IMR-90 (cell line): ENCODE measurements around the gene SCGB1C2. TPM values are rescaled to one million over a fixed set of nuclear protein-coding genes. Genes with fewer than 3 reads are reported as not detected.

ENCODE experiments used
- ATAC-seq: fragments of 200-7000 bp; cut with Tn5 transposase; 2 replicates; pipeline ENCODE4 v1.9.1; 2020; ENCODE audit warnings: low read depth, mild to moderate bottlenecking, moderate library complexity
- BruUV-seq: library from RNA; stranded (reverse); fragments of 400-500 nt; replicated peaks from 2 replicates; lab custom pipeline; 2021; lab: Mats Ljungman, UMichigan
- CTCF ChIA-PET: fragments of 300-600 bp; formaldehyde crosslinking; extraction: SDS; loops from one replicate; lab custom pipeline; 2021; ENCODE audit warnings: antibody characterized with exemption; lab: Yijun Ruan, JAX
- POLR2A ChIA-PET: fragments of 300-600 bp; sonication (Branson Sonifier 250); formaldehyde crosslinking; loops from one replicate; lab custom pipeline; 2022; ENCODE audit warnings: antibody characterized with exemption; ENCODE audit not compliant: unreplicated experiment; lab: Charles Lee
- DNase-seq: peaks from one replicate; pipeline ENCODE4 v3.0.0; 2013
- H2AFZ ChIP-seq: replicated peaks from 2 replicates; pipeline ENCODE3; 2013; ENCODE audit warnings: low read length, mild to moderate bottlenecking; ENCODE audit not compliant: poor library complexity
- H2AK5ac ChIP-seq: 2 replicates; pipeline ENCODE4 v1.6.1; 2013; ENCODE audit warnings: low read depth, low read length, inconsistent platforms
- H2AK9ac ChIP-seq: replicated peaks from 2 replicates; pipeline ENCODE3; 2013; ENCODE audit warnings: mild to moderate bottlenecking, low read depth, low read length, moderate library complexity; ENCODE audit not compliant: poor library complexity
- H2BK120ac ChIP-seq: 2 replicates; pipeline ENCODE4 v1.6.1; 2013; ENCODE audit warnings: low read depth, low read length, inconsistent platforms
- H2BK15ac ChIP-seq: 3 replicates; pipeline ENCODE4 v1.6.1; 2013; ENCODE audit warnings: low read depth, low read length, inconsistent platforms
- H2BK20ac ChIP-seq: 2 replicates; pipeline ENCODE4 v1.6.1; 2013; ENCODE audit warnings: low read depth, mild to moderate bottlenecking, inconsistent platforms, low read length, moderate library complexity
- H2BK5ac ChIP-seq: 2 replicates; pipeline ENCODE4 v1.6.1; 2013; ENCODE audit warnings: mild to moderate bottlenecking, low read depth, low read length, inconsistent platforms; ENCODE audit not compliant: poor library complexity, severe bottlenecking
- H3K14ac ChIP-seq: replicated peaks from 2 replicates; pipeline ENCODE4 v1.6.1; 2013; ENCODE audit warnings: low read depth, low read length, inconsistent platforms
- H3K18ac ChIP-seq: 2 replicates; pipeline ENCODE4 v1.6.1; 2013; ENCODE audit warnings: low read depth, low read length, control low read depth
- H3K23ac ChIP-seq: 2 replicates; pipeline ENCODE4 v1.6.1; 2013; ENCODE audit warnings: low read depth, low read length, inconsistent platforms
- H3K27ac ChIP-seq: 2 replicates; pipeline ENCODE4 v1.5.1; 2013; ENCODE audit warnings: mild to moderate bottlenecking, control low read depth, low read length; ENCODE audit not compliant: insufficient read depth
- H3K27me3 ChIP-seq: 2 replicates; pipeline ENCODE4 v1.6.1; 2013; ENCODE audit warnings: low read length; ENCODE audit not compliant: control insufficient read depth, insufficient read depth
- H3K36me3 ChIP-seq: 2 replicates; pipeline ENCODE4 v1.6.1; 2013; ENCODE audit warnings: low read length, mixed read lengths; ENCODE audit not compliant: control insufficient read depth, insufficient read depth
- H3K4ac ChIP-seq: 2 replicates; pipeline ENCODE4 v1.6.1; 2013; ENCODE audit warnings: low read depth, low read length, inconsistent platforms
- H3K4me1 ChIP-seq: 2 replicates; pipeline ENCODE4 v1.6.1; 2013; ENCODE audit warnings: low read length, mixed read lengths; ENCODE audit not compliant: control insufficient read depth, insufficient read depth
- H3K4me2 ChIP-seq: 2 replicates; pipeline ENCODE4 v1.6.1; 2013; ENCODE audit warnings: low read depth, mild to moderate bottlenecking, control low read depth, low read length, moderate library complexity
- H3K4me3 ChIP-seq: 2 replicates; pipeline ENCODE4 v1.5.1; 2013; ENCODE audit warnings: low read depth, mild to moderate bottlenecking, control low read depth, low read length, moderate library complexity; ENCODE audit not compliant: insufficient read depth
- H3K56ac ChIP-seq: 2 replicates; pipeline ENCODE4 v1.6.1; 2013; ENCODE audit warnings: low read length, inconsistent platforms; ENCODE audit not compliant: insufficient read depth; ENCODE audit errors: extremely low read depth
- H3K79me1 ChIP-seq, 2 experiments: 2 replicates each; pipeline ENCODE4 v1.6.1; 2013; ENCODE audit warnings: low read length in 2 of 2, inconsistent platforms in 1 of 2, low read depth in 1 of 2
- H3K9ac ChIP-seq: 2 replicates; pipeline ENCODE4 v1.6.1; 2013; ENCODE audit warnings: low read depth, low read length, control low read depth
- H3K9me1 ChIP-seq: 2 replicates; pipeline ENCODE4 v1.6.1; 2013; ENCODE audit warnings: low read length, inconsistent platforms; ENCODE audit not compliant: insufficient read depth
- H3K9me3 ChIP-seq: 2 replicates; pipeline ENCODE4 v1.6.1; 2013; ENCODE audit warnings: low read length; ENCODE audit not compliant: control insufficient read depth, insufficient read depth
- H4K20me1 ChIP-seq: 2 replicates; pipeline ENCODE4 v1.6.1; 2013; ENCODE audit warnings: low read length, inconsistent platforms; ENCODE audit not compliant: insufficient read depth
- H4K5ac ChIP-seq: 2 replicates; pipeline ENCODE4 v1.6.1; 2013; ENCODE audit warnings: mild to moderate bottlenecking, low read depth, low read length, control low read depth
- H4K8ac ChIP-seq, 2 experiments: 2 replicates each; pipeline ENCODE4 v1.6.1; 2013; ENCODE audit warnings: low read depth in 2 of 2, low read length in 2 of 2, control low read depth in 1 of 2, inconsistent platforms in 1 of 2
- H4K91ac ChIP-seq: 2 replicates; pipeline ENCODE4 v1.6.1; 2013; ENCODE audit warnings: low read depth, low read length, inconsistent platforms; ENCODE audit not compliant: insufficient read depth
- BHLHE40 ChIP-seq: fragments of 150-350 bp; IDR thresholded peaks from 2 replicates; pipeline ENCODE4 v1.6.1; 2016; ENCODE audit warnings: mild to moderate bottlenecking, low read depth, low read length
- MAZ ChIP-seq: IDR thresholded peaks from 2 replicates; pipeline ENCODE4 v1.6.1; 2012; ENCODE audit warnings: low read depth, mild to moderate bottlenecking, low read length, improper control_type of control experiment, moderate library complexity, borderline replicate concordance
- NFE2L2 ChIP-seq: fragments of 150-350 bp; IDR thresholded peaks from 2 replicates; pipeline ENCODE4 v1.6.1; 2016; ENCODE audit warnings: low read depth, mild to moderate bottlenecking, low read length
- POLR2A ChIP-seq: IDR thresholded peaks from 2 replicates; pipeline ENCODE4 v1.6.1; 2012; ENCODE audit warnings: mild to moderate bottlenecking, low read depth, low read length
- RAD21 ChIP-seq: IDR thresholded peaks from 2 replicates; pipeline ENCODE4 v1.6.1; 2012; ENCODE audit warnings: low read length, improper control_type of control experiment
- WGBS, 2 experiments: methylation state at CpG; one replicate each; pipeline versions ENCODE4 v1.1.5 to v1.1.7; 2013; ENCODE audit warnings: missing lambda C conversion rate in 2 of 2; ENCODE audit not compliant: insufficient read length in 1 of 2; ENCODE audit errors: extremely low coverage in 2 of 2; 5-methylcytosine and 5-hydroxymethylcytosine counted together
- dilution Hi-C: fragments of 300-500 bp; cut with HindIII; formaldehyde crosslinking; loops from one replicate; pipeline ENCODE4 v1.14.3; 2018; ENCODE audit warnings: low sequenced_read_pairs; ENCODE audit not compliant: unreplicated experiment
- in situ Hi-C: fragments of 300-500 bp; cut with MboI; formaldehyde crosslinking; loops from 3 replicates; pipeline ENCODE4 v1.14.3; 2019; ENCODE audit warnings: low sequenced_read_pairs, inconsistent platforms, mixed read lengths
- intact Hi-C: fragments of 100-400 bp; cut with micrococcal nuclease; formaldehyde crosslinking; loops from 2 replicates; pipeline ENCODE4 v1.10.0; 2022
- polyA plus RNA-seq, 3 experiments: library from polyadenylated mRNA; depleted of rRNA; stranded (reverse); fragments of >200 nt; gene quantifications; 2 replicates each; pipeline ENCODE4 v1.2.3, GENCODE V29; 2012; ENCODE audit warnings: low replicate concordance in 1 of 3
- total RNA-seq: library from RNA; depleted of rRNA; stranded (reverse); fragments of >200 nt; gene quantifications from 2 replicates; pipeline ENCODE4 v1.2.3, GENCODE V29; 2012
- TF ChIP-seq, protein P1 (sequence below): conservative IDR thresholded peaks from 2 replicates; pipeline ENCODE4 v1.5.1; 2012; ENCODE audit warnings: mild to moderate bottlenecking, low read depth, low read length, improper control_type of control experiment
- TF ChIP-seq, protein P2 (sequence below): fragments of 150-350 bp; IDR thresholded peaks from 2 replicates; pipeline ENCODE4 v1.6.1; 2016; ENCODE audit warnings: low read depth, mild to moderate bottlenecking, low read length, moderate library complexity, borderline replicate concordance

Gene SCGB1C2
- total and polyA plus RNA-seq, 2 of the 4 experiments (the other 2 are of a cell fraction): not detected

DNA sequence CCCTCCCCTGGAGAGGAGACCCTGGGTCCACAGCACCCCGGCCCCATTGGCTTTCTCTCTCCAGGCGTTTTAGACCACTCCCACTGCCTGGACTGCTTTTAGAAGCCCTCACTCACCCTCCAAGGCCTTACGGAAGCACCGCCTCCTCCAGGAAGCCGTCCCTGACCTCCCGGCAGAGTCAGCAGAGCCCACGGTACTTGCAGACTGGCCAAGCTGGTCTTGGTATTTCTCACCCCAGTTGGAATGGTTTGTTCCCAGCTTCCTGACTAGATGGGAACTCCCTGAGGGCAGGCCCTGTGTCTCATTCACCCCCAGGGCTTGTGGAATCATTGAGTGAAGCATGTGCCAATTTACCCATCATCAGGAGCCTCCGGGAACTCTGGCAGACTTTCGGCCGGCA is 9.2 kb downstream of the SCGB1C2 start:
- Histone ChIP-seq H3K9me1 (no peaks in the 10 kb centered on the region), H3K4me3 (no peak overlapping the region), H4K20me1 (no peaks in the 10 kb centered on the region), H2AFZ (no peak overlapping the region), H4K8ac (no peak overlapping the region), H3K56ac (no peak overlapping the region), H2BK15ac (no peak overlapping the region), H3K27ac (no peak overlapping the region), H3K36me3 (no peaks in the 10 kb centered on the region), H3K9ac (no peak overlapping the region), H3K4ac (no peak overlapping the region), H3K18ac (no peak overlapping the region), H2BK20ac (no peak overlapping the region), H3K23ac (no peak overlapping the region), H2AK9ac (no peak overlapping the region), H2BK120ac (no peak overlapping the region), H2AK5ac (no peak overlapping the region), H4K91ac (no peak overlapping the region), H3K9me3 (no peaks in the 10 kb centered on the region), H3K14ac (no peak overlapping the region), H3K79me1 (no peaks in the 10 kb centered on the region), H3K27me3 (peaks cover 12% of the 10 kb centered on the region), H4K5ac (no peak overlapping the region), H2BK5ac (no peak overlapping the region), H3K4me1 (no peaks in the 10 kb centered on the region), H3K4me2 (no peak overlapping the region)
- WGBS, 2 experiments: no CpG with 5 or more reads among the region's 10 CpGs
- in situ Hi-C loops (no loop called here), dilution Hi-C loops (no loop called here), intact Hi-C loops (no loop called here)
- CTCF ChIA-PET: no interaction called here
- TF ChIP-seq NFE2L2: no peak
- TF ChIP-seq POLR2A: no peak
- TF ChIP-seq, protein P1, sequence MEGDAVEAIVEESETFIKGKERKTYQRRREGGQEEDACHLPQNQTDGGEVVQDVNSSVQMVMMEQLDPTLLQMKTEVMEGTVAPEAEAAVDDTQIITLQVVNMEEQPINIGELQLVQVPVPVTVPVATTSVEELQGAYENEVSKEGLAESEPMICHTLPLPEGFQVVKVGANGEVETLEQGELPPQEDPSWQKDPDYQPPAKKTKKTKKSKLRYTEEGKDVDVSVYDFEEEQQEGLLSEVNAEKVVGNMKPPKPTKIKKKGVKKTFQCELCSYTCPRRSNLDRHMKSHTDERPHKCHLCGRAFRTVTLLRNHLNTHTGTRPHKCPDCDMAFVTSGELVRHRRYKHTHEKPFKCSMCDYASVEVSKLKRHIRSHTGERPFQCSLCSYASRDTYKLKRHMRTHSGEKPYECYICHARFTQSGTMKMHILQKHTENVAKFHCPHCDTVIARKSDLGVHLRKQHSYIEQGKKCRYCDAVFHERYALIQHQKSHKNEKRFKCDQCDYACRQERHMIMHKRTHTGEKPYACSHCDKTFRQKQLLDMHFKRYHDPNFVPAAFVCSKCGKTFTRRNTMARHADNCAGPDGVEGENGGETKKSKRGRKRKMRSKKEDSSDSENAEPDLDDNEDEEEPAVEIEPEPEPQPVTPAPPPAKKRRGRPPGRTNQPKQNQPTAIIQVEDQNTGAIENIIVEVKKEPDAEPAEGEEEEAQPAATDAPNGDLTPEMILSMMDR: no peak
- no peak for TF ChIP-seq RAD21
- TF ChIP-seq MAZ: no peak
- TF ChIP-seq, protein P2, sequence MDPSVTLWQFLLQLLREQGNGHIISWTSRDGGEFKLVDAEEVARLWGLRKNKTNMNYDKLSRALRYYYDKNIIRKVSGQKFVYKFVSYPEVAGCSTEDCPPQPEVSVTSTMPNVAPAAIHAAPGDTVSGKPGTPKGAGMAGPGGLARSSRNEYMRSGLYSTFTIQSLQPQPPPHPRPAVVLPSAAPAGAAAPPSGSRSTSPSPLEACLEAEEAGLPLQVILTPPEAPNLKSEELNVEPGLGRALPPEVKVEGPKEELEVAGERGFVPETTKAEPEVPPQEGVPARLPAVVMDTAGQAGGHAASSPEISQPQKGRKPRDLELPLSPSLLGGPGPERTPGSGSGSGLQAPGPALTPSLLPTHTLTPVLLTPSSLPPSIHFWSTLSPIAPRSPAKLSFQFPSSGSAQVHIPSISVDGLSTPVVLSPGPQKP: no peak
- no peak for TF ChIP-seq BHLHE40
- POLR2A ChIA-PET: no interaction called here
- no TSS peak for BruUV-seq
- no peak for ATAC-seq
- no peak for DNase-seq
